ENCODE measurements around the gene GNAI2.

Gene GNAI2

GRCh38 chr3:50237754-50238548 is 1.9 kb downstream of the GNAI2 start:
- Mint-ChIP-seq H3K27me3 (ENCODE audit: low read depth) (no peaks in the 10 kb centered on the region), H3K4me3 (peak overlapping the region; percentile 98 to 99 (median 99)), H3K9me3 (no peaks in the 10 kb centered on the region), H3K4me1 (peaks cover 51% of the 10 kb centered on the region), H3K27ac (peak overlapping the region; percentile 84 to 98 (median 96)), H3K36me3 (ENCODE audit: low read depth) (peaks cover 3% of the 10 kb centered on the region)
- TF ChIP-seq CTCF (IDR thresholded peaks at IDR 0.05; ENCODE audit: unreplicated experiment in 3 of 3) = no peak

GRCh38 chr3:50238549-50239026 is 2.6 kb downstream of the GNAI2 start:
- no peak for TF ChIP-seq CTCF (IDR thresholded peaks at IDR 0.05; ENCODE audit: unreplicated experiment in 3 of 3)
- peaks cover 3% of the 10 kb centered on the region for H3K36me3 Mint-ChIP-seq (ENCODE audit: low read depth)
- peak overlapping the region; percentile 84 to 98 (median 96) for H3K27ac Mint-ChIP-seq
- H3K9me3 Mint-ChIP-seq = no peaks in the 10 kb centered on the region
- peak overlapping the region; percentile 98 to 99 (median 99) for H3K4me3 Mint-ChIP-seq
- peaks cover 47% of the 10 kb centered on the region for H3K4me1 Mint-ChIP-seq
- no peaks in the 10 kb centered on the region for H3K27me3 Mint-ChIP-seq (ENCODE audit: low read depth)

GRCh38 chr3:50239649-50240048 is 3.6 kb downstream of the GNAI2 start:
- H3K4me1 Mint-ChIP-seq = peaks cover 46% of the 10 kb centered on the region
- no peaks in the 10 kb centered on the region for H3K27me3 Mint-ChIP-seq (ENCODE audit: low read depth)
- H3K36me3 Mint-ChIP-seq (ENCODE audit: low read depth) = peaks cover 3% of the 10 kb centered on the region
- no peak for TF ChIP-seq CTCF (IDR thresholded peaks at IDR 0.05; ENCODE audit: unreplicated experiment in 3 of 3)
- H3K27ac Mint-ChIP-seq = peak overlapping the region; percentile 56 to 80 (median 63)
- peak overlapping the region; percentile 74 to 99 (median 98) for H3K4me3 Mint-ChIP-seq
- H3K9me3 Mint-ChIP-seq = no peaks in the 10 kb centered on the region

GRCh38 chr3:50241163-50241562 is 5.2 kb downstream of the GNAI2 start:
- Mint-ChIP-seq H3K36me3 (ENCODE audit: low read depth) (peaks cover 3% of the 10 kb centered on the region), H3K9me3 (no peaks in the 10 kb centered on the region), H3K27ac (peak overlapping the region; percentile 78 to 91 (median 90)), H3K4me1 (peaks cover 52% of the 10 kb centered on the region), H3K27me3 (ENCODE audit: low read depth) (no peaks in the 10 kb centered on the region), H3K4me3 (peak overlapping the region; percentile 15 to 72 (median 68))
- TF ChIP-seq CTCF (IDR thresholded peaks at IDR 0.05; ENCODE audit: unreplicated experiment in 3 of 3) = no peak

GRCh38 chr3:50241713-50242380 is 5.8 kb downstream of the GNAI2 start:
- Mint-ChIP-seq H3K4me1 (peaks cover 59% of the 10 kb centered on the region), H3K9me3 (no peaks in the 10 kb centered on the region), H3K36me3 (ENCODE audit: low read depth) (peaks cover 3% of the 10 kb centered on the region), H3K27ac (peak overlapping the region; percentile 78 to 91 (median 90)), H3K4me3 (no peak overlapping the region), H3K27me3 (ENCODE audit: low read depth) (no peaks in the 10 kb centered on the region)
- no peak for TF ChIP-seq CTCF (IDR thresholded peaks at IDR 0.05; ENCODE audit: unreplicated experiment in 3 of 3)

All from nephron (organoid).